ENCODE measurements around the gene CYRIA. TPM values are rescaled to one million over a fixed set of nuclear protein-coding genes. Genes with fewer than 3 reads are reported as not detected.

Gene CYRIA
- total RNA-seq, 4 donors from 2014 or later = 3.3 to 8.0 (median 4.5) TPM

DNA sequence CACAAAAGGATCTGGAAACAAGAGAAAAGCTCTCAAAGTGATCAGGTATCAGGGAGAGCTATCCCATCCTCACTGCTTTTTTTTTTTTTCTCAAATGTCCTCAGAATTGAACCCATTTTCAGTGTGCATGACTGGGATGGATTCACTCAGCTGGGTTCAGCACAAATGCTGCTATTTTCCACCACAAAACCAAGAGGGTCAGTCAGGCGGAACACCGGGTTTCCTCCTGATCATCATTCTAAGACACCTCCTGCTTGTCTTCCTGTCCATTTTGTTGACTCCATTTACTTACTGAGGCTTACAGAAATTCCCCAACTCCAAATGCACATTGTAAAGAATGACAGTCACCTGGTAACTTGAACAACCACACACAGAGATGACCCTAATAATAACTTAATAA, 39.9 kb downstream of the CYRIA start:
- Histone ChIP-seq H3K9me3 (no peaks in the 10 kb centered on the region), H3K4me3 (no peak overlapping the region), H3K27me3 (no peaks in the 10 kb centered on the region), H3K27ac (peak overlapping the region; percentile 44 to 81 (median 65)), H3K36me3 (no peaks in the 10 kb centered on the region), H3K4me1 (peaks cover 49 to 75% of the 10 kb centered on the region in 2 donors)
- intact Hi-C loops (cut with DNase I; ENCODE audit: low total_unique reads) = loop anchor here (5.0 kb wide), 1 partner anchor 37 kb away; no protein-coding TSS in a partner anchor
- TF ChIP-seq POLR2A (IDR thresholded peaks at IDR 0.05) = no peak
- TF ChIP-seq CTCF (IDR thresholded peaks at IDR 0.05 in 4 of 5, conservative IDR thresholded peaks at IDR 0.05 in 1 of 5) = no peak
- in situ Hi-C loops (cut with MboI; ENCODE audit: low sequenced_read_pairs in 4 of 4) = no loop called here
- ATAC-seq (no peak), DNase-seq (no peak)

DNA sequence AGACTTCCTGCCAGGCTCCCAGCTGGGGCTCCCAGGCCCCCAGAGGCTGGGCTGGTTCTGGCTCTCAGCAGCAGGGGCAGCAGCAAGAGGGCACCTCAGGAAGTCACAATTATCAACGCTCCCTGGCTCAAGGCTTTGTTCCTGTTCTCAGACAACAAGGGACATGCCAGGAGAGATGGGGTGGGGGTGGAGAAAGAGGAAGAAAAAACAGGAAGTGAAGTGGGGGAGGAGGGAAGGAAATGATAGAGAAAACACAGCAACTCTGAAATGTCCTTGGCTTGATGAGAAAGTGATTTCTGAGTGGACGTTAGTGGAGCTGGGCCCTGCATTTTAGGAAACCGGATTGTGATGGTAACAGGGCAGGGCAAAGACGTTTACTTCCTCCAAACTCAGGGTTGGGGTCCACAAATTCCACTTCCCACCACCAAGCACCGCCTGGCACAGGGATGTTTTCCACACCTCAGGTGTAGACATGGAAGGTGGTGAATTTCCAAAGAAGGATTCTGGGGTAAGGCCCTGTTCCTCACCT, 40.4 kb downstream of the CYRIA start:
- no peak for TF ChIP-seq POLR2A (IDR thresholded peaks at IDR 0.05)
- Histone ChIP-seq H3K27me3 (no peaks in the 10 kb centered on the region), H3K4me1 (peaks cover 47 to 73% of the 10 kb centered on the region in 2 donors), H3K9me3 (no peaks in the 10 kb centered on the region), H3K4me3 (no peak overlapping the region), H3K27ac (peak overlapping the region; percentile 44 to 81 (median 65)), H3K36me3 (no peaks in the 10 kb centered on the region)
- in situ Hi-C loops (cut with MboI; ENCODE audit: low sequenced_read_pairs in 4 of 4) = no loop called here
- peak in 1 of 2 donors; percentile 55 for DNase-seq
- intact Hi-C loops (cut with DNase I; ENCODE audit: low total_unique reads) = loop anchor here (5.0 kb wide), 1 partner anchor 37 kb away; no protein-coding TSS in a partner anchor
- ATAC-seq = peak; percentile 33 to 51

GRCh38 chr2:16624436-16624780, 41.2 kb downstream of the CYRIA start:
- Histone ChIP-seq H3K4me3 (no peak overlapping the region), H3K27me3 (no peaks in the 10 kb centered on the region), H3K27ac (peak overlapping the region in 3 of 4 donors; percentile 44 to 81 (median 48)), H3K9me3 (no peaks in the 10 kb centered on the region), H3K36me3 (no peaks in the 10 kb centered on the region), H3K4me1 (peaks cover 47 to 73% of the 10 kb centered on the region in 2 donors)
- ATAC-seq (no peak), DNase-seq (no peak)
- intact Hi-C loops (cut with DNase I; ENCODE audit: low total_unique reads) (no loop called here), in situ Hi-C loops (cut with MboI; ENCODE audit: low sequenced_read_pairs in 4 of 4) (loop anchor here (5.0 to 25.0 kb wide), 4 partner anchors 128 to 987 kb away; partner anchors contain the start of gene MYCN (in 1 of the 4))
- no peak for TF ChIP-seq POLR2A (IDR thresholded peaks at IDR 0.05)
- no peak for TF ChIP-seq CTCF (IDR thresholded peaks at IDR 0.05 in 4 of 5, conservative IDR thresholded peaks at IDR 0.05 in 1 of 5)

DNA sequence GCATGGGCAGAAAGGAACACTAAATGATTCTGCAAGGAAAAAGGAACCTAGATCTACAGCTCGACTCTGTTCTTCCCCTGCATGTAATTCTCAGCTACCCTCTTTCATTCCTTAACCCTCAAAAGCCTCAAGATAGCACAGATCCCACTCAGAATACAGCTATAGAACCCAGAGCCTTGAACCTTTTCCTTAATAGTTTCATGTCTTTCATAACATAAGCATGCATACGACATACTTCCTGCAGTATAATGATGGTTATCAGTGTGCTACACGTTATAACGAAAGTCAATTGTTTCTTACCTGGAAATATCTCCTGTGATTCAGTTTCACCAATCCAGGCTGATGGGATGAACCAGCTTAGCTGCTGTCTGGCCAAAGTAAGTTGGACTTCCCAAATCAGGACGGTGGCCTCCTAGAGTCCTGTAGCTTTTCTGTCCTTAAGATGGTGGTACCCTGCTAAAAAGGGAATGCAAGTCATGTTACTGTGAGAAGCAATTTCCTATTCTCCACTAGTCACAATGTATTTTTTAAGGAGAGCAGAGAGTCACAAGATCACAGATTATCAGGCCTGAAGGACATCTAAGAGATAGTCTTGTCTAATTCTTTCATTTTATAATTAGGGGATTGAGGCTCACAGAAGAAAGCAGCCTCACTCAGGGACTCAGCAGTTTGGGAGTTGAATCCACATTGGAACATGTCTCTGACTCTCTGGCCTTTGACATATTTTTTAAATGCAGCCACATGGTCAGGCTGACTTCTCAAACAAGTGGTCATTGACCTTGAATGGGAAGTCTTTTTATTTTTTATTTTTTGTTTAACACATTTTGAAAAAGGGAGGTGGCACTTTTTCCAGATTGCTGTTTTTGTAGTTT, 41.8 kb downstream of the CYRIA start:
- H3K36me3 ChIP-seq = no peaks in the 10 kb centered on the region
- no peak for DNase-seq
- H3K9me3 ChIP-seq = no peaks in the 10 kb centered on the region
- H3K4me3 ChIP-seq = no peak overlapping the region
- H3K4me1 ChIP-seq = peaks cover 44 to 72% of the 10 kb centered on the region in 2 donors
- H3K27me3 ChIP-seq = no peaks in the 10 kb centered on the region
- intact Hi-C loops (cut with DNase I; ENCODE audit: low total_unique reads) (no loop called here), in situ Hi-C loops (cut with MboI; ENCODE audit: low sequenced_read_pairs in 4 of 4) (loop anchor here (5.0 to 25.0 kb wide), 4 partner anchors 129 to 986 kb away; partner anchors contain the start of gene MYCN (in 1 of the 4))
- ATAC-seq = no peak
- TF ChIP-seq POLR2A (IDR thresholded peaks at IDR 0.05) (no peak), CTCF (IDR thresholded peaks at IDR 0.05 in 4 of 5, conservative IDR thresholded peaks at IDR 0.05 in 1 of 5) (no peak)
- H3K27ac ChIP-seq = peak overlapping the region in 2 of 4 donors; percentile 48 to 81

- Histone ChIP-seq H3K4me1 (peaks cover 44 to 65% of the 10 kb centered on the region in 2 donors), H3K9me3 (no peaks in the 10 kb centered on the region), H3K36me3 (no peaks in the 10 kb centered on the region), H3K4me3 (no peak overlapping the region), H3K27me3 (no peaks in the 10 kb centered on the region), H3K27ac (peak overlapping the region in 3 of 4 donors; percentile 2 to 69 (median 48))
- intact Hi-C loops (cut with DNase I; ENCODE audit: low total_unique reads) = no loop called here
- in situ Hi-C loops (cut with MboI; ENCODE audit: low sequenced_read_pairs in 4 of 4) = loop anchor here (5.0 to 25.0 kb wide), 4 partner anchors 129 to 986 kb away; partner anchors contain the start of gene MYCN (in 1 of the 4)
- ATAC-seq = no peak
- TF ChIP-seq CTCF (IDR thresholded peaks at IDR 0.05 in 4 of 5, conservative IDR thresholded peaks at IDR 0.05 in 1 of 5) = no peak
- TF ChIP-seq POLR2A (IDR thresholded peaks at IDR 0.05) = no peak
- DNase-seq = no peak
These were observed 42.6 kb downstream of the CYRIA start for GRCh38 chr2:16623031-16623430.
